Measurements from ENCODE around the gene ESR1.
"Not testable (repeated sequence)": the region's sequence is repeated elsewhere in the genome, so short reads cannot be mapped to it uniquely, and the experiment has no call there.

The ESR1 gene

DNA sequence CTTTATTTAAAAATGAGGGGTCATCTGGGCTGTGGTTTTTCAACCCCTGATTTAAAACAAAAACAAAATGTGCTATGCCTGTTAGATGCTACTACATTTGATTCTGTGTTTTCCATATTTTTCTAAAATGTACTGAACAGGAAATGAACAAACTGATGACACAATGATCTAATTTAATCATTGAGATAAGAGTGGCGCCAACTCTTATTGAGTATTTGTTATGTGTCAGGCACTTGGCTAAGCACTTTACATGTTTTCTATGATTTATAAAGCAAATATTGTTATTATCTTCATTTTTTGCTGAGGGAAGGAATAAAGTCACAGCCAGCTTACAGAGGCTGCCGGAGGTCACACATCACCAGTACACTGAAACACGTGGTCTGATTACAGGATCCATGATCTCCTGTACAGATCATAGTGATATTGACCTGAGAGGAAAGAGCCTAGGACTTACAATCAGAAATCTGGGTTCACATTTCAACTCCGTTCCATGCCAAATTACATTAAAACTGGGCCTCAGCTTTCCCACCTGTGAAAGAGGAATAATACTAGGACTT lies 166.7 kb downstream of the ESR1 start:
- FAIRE-seq (no peak), DNase-seq (ENCODE audit: insufficient read length, low spot score) (no peak)
- TF ChIP-seq, protein P1, sequence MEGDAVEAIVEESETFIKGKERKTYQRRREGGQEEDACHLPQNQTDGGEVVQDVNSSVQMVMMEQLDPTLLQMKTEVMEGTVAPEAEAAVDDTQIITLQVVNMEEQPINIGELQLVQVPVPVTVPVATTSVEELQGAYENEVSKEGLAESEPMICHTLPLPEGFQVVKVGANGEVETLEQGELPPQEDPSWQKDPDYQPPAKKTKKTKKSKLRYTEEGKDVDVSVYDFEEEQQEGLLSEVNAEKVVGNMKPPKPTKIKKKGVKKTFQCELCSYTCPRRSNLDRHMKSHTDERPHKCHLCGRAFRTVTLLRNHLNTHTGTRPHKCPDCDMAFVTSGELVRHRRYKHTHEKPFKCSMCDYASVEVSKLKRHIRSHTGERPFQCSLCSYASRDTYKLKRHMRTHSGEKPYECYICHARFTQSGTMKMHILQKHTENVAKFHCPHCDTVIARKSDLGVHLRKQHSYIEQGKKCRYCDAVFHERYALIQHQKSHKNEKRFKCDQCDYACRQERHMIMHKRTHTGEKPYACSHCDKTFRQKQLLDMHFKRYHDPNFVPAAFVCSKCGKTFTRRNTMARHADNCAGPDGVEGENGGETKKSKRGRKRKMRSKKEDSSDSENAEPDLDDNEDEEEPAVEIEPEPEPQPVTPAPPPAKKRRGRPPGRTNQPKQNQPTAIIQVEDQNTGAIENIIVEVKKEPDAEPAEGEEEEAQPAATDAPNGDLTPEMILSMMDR (IDR thresholded peaks at IDR 0.05; ENCODE audit: insufficient read depth, missing control alignments), result no peak

DNA sequence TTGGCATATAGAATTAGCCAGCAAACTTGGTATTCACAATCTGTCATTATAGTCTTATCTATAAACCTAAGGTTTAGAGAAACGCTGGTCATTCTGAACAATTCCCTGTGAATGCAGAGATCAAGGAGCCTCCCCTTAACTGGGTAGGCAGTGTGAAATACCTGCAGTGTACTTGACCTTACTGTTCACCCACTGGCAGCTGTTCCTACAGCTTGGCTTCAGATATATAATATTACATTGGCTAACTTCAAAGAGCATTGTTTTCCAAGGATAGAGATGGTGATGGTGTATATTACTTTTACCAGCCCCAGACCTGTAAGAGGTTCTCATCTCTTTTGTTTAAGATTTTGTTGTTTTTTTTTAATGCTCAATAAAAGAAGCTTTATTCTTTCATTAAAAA lies 168.3 kb downstream of the ESR1 start:
- no peak for FAIRE-seq

GRCh38 chr6:151988199-151988598 lies 180.7 kb downstream of the ESR1 start:
- FAIRE-seq, result peak; percentile 90
- not testable (repeated sequence) for DNase-seq (ENCODE audit: insufficient read length, low spot score)

More for the DNA sequence above, 168.3 kb downstream of the ESR1 start:
- TF ChIP-seq, protein P1 (IDR thresholded peaks at IDR 0.05; ENCODE audit: insufficient read depth, missing control alignments), result no peak
- no peak for DNase-seq (ENCODE audit: insufficient read length, low spot score)

DNA sequence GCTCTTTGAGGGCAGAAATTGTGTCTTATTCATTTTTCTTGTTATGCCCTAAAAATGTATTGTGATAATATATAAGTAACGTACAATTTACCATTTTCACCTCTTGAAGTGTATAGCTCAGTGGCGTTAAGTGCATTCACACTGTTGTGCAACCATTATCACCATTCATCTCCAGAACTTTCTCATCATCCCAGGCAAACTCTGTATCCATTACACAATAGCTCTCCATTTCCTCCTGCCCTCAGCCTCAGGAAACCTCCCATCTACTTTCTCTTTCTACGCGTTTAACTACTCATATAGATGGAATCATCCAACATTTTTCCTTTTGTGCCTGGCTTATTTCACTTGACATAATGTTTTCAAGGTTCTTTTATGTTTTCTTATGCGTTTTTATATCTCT lies 184.6 kb downstream of the ESR1 start:
- FAIRE-seq (no peak), DNase-seq (ENCODE audit: insufficient read length, low spot score) (no peak)
- TF ChIP-seq, protein P1 (IDR thresholded peaks at IDR 0.05; ENCODE audit: insufficient read depth, missing control alignments), result no peak

DNA sequence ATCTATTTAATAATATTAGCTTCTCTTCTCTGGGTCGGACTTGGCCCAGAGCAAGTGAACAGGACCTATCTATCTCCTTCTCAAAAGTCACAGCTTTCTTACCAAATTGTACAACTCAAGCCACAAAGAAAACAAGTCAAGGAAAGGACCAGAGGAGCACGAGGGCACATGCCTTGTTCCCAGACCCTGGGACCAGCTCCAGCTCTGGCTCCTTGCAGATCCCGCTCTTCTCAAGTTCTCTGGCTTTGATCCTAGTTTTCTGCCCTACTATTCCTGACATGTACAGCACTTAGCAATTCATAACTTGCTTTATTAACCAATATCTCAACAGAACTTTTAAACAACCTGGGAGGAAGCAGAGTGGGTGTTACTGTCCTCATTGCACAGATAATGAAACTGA lies 185.9 kb downstream of the ESR1 start:
- FAIRE-seq, result no peak
- no peak for DNase-seq (ENCODE audit: insufficient read length, low spot score)
- TF ChIP-seq, protein P1 (IDR thresholded peaks at IDR 0.05; ENCODE audit: insufficient read depth, missing control alignments), result no peak

DNA sequence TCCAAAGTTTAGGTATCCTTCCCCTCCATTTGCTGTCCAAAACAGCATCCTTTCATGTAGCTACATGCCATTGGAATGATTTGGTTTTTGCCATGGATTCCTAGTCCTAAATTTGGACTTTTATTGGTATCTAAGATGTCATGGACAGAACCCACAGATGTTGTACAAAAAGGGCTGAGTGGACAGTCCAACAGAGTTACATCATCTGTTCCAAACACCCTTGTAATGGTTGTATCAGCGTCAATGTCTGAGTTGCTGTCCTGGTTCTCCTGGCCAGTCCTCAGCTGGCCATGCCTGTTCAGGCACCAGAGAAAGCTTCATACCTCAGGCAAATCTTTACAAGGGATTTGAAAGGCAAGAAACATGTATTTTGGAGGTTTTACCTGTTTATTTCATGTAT lies 191.3 kb downstream of the ESR1 start:
- TF ChIP-seq, protein P1 (IDR thresholded peaks at IDR 0.05; ENCODE audit: insufficient read depth, missing control alignments), result no peak
- FAIRE-seq, result no peak
- DNase-seq (ENCODE audit: insufficient read length, low spot score), result no peak

DNA sequence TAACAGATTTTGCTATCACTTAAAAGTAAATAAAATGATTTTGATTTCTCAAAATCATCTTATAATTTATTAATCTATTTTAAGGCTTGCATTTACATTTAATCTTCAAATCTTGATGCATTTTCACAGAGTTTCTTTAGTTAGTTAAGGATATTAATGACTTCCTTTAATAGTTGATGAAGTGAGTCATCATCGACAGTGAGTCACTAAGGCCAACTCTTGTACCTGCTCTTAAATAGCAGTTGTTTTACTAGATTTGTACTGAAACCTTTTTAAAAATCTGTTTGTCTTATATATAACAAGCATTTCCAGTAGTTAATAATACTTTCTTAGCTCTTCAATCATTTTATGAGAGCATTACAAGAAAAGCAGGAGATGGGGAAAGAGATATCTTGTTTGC lies 191.7 kb downstream of the ESR1 start:
- TF ChIP-seq, protein P1 (IDR thresholded peaks at IDR 0.05; ENCODE audit: insufficient read depth, missing control alignments), result no peak
- no peak for FAIRE-seq
- no peak for DNase-seq (ENCODE audit: insufficient read length, low spot score)

DNA sequence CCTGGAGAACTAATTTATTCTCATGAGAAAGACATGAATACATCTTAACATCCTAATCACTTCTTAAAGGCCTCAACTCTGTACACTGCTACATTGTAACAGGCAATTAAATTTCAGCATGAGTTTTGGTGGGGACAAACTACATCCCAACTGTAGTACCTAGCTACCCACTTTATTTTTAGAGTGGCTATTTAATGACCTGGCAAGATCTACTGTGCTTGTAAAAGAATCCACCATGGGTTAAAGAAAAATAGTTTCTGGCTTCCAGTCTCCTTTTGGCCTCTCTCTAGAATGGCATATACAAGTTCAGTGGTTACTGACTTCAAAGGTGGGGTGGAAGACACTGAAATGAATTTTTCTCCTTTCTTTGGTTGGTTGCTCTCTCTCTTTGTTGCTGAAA lies 193.9 kb downstream of the ESR1 start:
- TF ChIP-seq, protein P1 (IDR thresholded peaks at IDR 0.05; ENCODE audit: insufficient read depth, missing control alignments), result no peak
- no peak for FAIRE-seq
- no peak for DNase-seq (ENCODE audit: insufficient read length, low spot score)

Data from D721Med (cell line).